Urinary bladder (tissue), 4 donors: ENCODE measurements around the gene MPL. TPM values are rescaled to one million over a fixed set of nuclear protein-coding genes. Genes with fewer than 3 reads are reported as not detected.
"Not testable (repeated sequence)": the region's sequence is repeated elsewhere in the genome, so short reads cannot be mapped to it uniquely, and the experiment has no call there.

Experiments used
- DNase-seq: peaks from one replicate; pipeline ENCODE4 v3.0.0-alpha.2; 2015; ENCODE audit errors: extremely low spot score
- H3K27ac ChIP-seq: one replicate; pipeline ENCODE4 v1.5.1; 2013; ENCODE audit warnings: low read depth, mild to moderate bottlenecking, moderate library complexity
- H3K36me3 ChIP-seq: one replicate; pipeline ENCODE4 v1.6.1; 2013; ENCODE audit warnings: mild to moderate bottlenecking, moderate library complexity; ENCODE audit not compliant: insufficient read depth
- H3K4me1 ChIP-seq: one replicate; pipeline ENCODE4 v1.6.1; 2013; ENCODE audit warnings: mild to moderate bottlenecking, moderate library complexity; ENCODE audit not compliant: insufficient read depth
- H3K4me3 ChIP-seq: one replicate; pipeline ENCODE4 v1.5.1; 2013; ENCODE audit warnings: low read depth, low read length
- WGBS: extraction: QIAGEN DNeasy Blood & Tissue Kit; methylation state at CpG from one replicate; pipeline ENCODE4 v1.1.7; 2013; 5-methylcytosine and 5-hydroxymethylcytosine counted together
- polyA plus RNA-seq: library from polyadenylated mRNA; stranded (reverse); fragments of 200-250 nt; gene quantifications from one replicate; pipeline ENCODE4 v1.2.3, GENCODE V29; 2013
- total RNA-seq: library from RNA; depleted of rRNA; stranded (reverse); fragments of >200 nt; gene quantifications from one replicate; pipeline ENCODE4 v1.2.3, GENCODE V29; 2014
- donor health status: healthy with polysubstance abuse.
- donor health status: healthy.

MPL gene
- total and polyA plus RNA-seq, 2 donors: 0.33 TPM; not detected in 1

- H3K27ac ChIP-seq: no peak overlapping the region
- no peaks in the 10 kb centered on the region for H3K36me3 ChIP-seq
- H3K4me3 ChIP-seq: no peak overlapping the region
- 84% methylated on average over 4 of the region's 4 CpGs for WGBS
- no peak for DNase-seq
- H3K4me1 ChIP-seq: no peaks in the 10 kb centered on the region
Observed at GRCh38 chr1:43395523-43395922, 57.9 kb downstream of the MPL start.

DNA sequence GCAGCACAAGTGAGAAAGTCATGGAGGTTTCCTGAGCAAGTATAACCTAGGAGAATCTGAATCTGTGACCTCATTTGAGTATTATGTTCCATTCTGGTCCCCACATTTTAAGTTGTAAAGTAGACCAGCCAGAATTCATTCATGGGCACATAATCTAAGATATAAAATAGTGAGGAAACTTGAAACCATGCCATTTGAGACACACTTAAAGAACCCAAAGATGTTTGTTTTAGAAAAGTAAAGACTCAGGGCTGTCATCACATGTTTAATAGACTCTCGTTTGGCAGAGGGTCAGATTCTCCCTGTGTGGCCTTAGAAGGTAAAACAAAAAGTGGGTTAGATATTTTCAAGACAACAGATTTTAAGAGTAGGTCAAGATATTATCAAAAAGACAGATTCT, 58.4 kb downstream of the MPL start:
- 28% methylated on average over 1 of the region's 1 CpG for WGBS

GRCh38 chr1:43398227-43398626, 60.6 kb downstream of the MPL start:
- H3K4me1 ChIP-seq: no peaks in the 10 kb centered on the region
- H3K36me3 ChIP-seq: no peaks in the 10 kb centered on the region
- no peak overlapping the region for H3K4me3 ChIP-seq
- DNase-seq: no peak
- no peak overlapping the region for H3K27ac ChIP-seq
- WGBS: 95% methylated on average over 3 of the region's 3 CpGs

More for the DNA sequence above, 58.4 kb downstream of the MPL start:
- no peaks in the 10 kb centered on the region for H3K36me3 ChIP-seq
- no peak overlapping the region for H3K4me3 ChIP-seq
- no peaks in the 10 kb centered on the region for H3K4me1 ChIP-seq
- no peak overlapping the region for H3K27ac ChIP-seq
- DNase-seq: peak; percentile 64

- DNase-seq, H3K4me1 ChIP-seq, H3K27ac ChIP-seq, H3K4me3 ChIP-seq, H3K36me3 ChIP-seq: not testable (repeated sequence)
- 98% methylated on average over 9 of the region's 9 CpGs for WGBS
Observed at GRCh38 chr1:43400441-43400840, 62.8 kb downstream of the MPL start.

- peaks cover 2% of the 10 kb centered on the region for H3K36me3 ChIP-seq
- H3K4me3 ChIP-seq: no peak overlapping the region
- no peak overlapping the region for H3K27ac ChIP-seq
- no peak for DNase-seq
- H3K4me1 ChIP-seq: no peaks in the 10 kb centered on the region
- 89% methylated on average over 6 of the region's 6 CpGs for WGBS
Observed at GRCh38 chr1:43402089-43402865, 64.7 kb downstream of the MPL start.

Other genes with a start within 250 kb of the MPL start
- 30.3 TPM for gene EBNA1BP2, start 165.5 kb upstream of the MPL start, total RNA-seq
- gene EBNA1BP2, start 165.5 kb upstream of the MPL start, polyA plus RNA-seq: 63.2 TPM
- 0.11 TPM for gene CFAP57, start 165.5 kb upstream of the MPL start, total RNA-seq
- 0.05 TPM for gene CFAP57, start 165.5 kb upstream of the MPL start, polyA plus RNA-seq
- 0.32 TPM for gene TMEM125, start 67.8 kb upstream of the MPL start, total RNA-seq
- gene TMEM125, start 67.8 kb upstream of the MPL start, polyA plus RNA-seq: 0.47 TPM
- 0.90 TPM for gene C1orf210, start 52.2 kb upstream of the MPL start, total RNA-seq
- 1.4 TPM for gene C1orf210, start 52.2 kb upstream of the MPL start, polyA plus RNA-seq
- 38.5 TPM for gene TIE1, start 36.8 kb upstream of the MPL start, total RNA-seq
- 35.2 TPM for gene TIE1, start 36.8 kb upstream of the MPL start, polyA plus RNA-seq
- gene CDC20, start 21.2 kb downstream of the MPL start, total RNA-seq: 12.3 TPM
- gene CDC20, start 21.2 kb downstream of the MPL start, polyA plus RNA-seq: 1.7 TPM
- 28.1 TPM for gene ELOVL1, start 30.2 kb downstream of the MPL start, total RNA-seq
- gene ELOVL1, start 30.2 kb downstream of the MPL start, polyA plus RNA-seq: 108 TPM
- gene MED8, start 52.0 kb downstream of the MPL start, total RNA-seq: 33.6 TPM
- 31.5 TPM for gene MED8, start 52.0 kb downstream of the MPL start, polyA plus RNA-seq
- 42.3 TPM for gene SZT2, start 52.1 kb downstream of the MPL start, total RNA-seq
- gene SZT2, start 52.1 kb downstream of the MPL start, polyA plus RNA-seq: 14.9 TPM
- 27.8 TPM for gene HYI, start 116.1 kb downstream of the MPL start, total RNA-seq
- 49.3 TPM for gene HYI, start 116.1 kb downstream of the MPL start, polyA plus RNA-seq
- gene PTPRF, start 193.1 kb downstream of the MPL start, total RNA-seq: 48.7 TPM
- gene PTPRF, start 193.1 kb downstream of the MPL start, polyA plus RNA-seq: 66.3 TPM